HCT116 (cell line): ENCODE data around the gene RUNX1. TPM values are rescaled to one million over a fixed set of nuclear protein-coding genes. Genes with fewer than 3 reads are reported as not detected.

ENCODE experiments used
- ATAC-seq: fragments of 200-7000 bp; cut with Tn5 transposase; 2 replicates; pipeline ENCODE4 v1.9.1; 2020; ENCODE audit warnings: mild to moderate bottlenecking, moderate library complexity
- BruUV-seq: library from RNA; stranded (reverse); fragments of 400-500 nt; replicated peaks from 2 replicates; lab custom pipeline; 2021; lab: Mats Ljungman, UMichigan
- CTCF ChIA-PET: fragments of 300-600 bp; sonication (Branson Sonifier 250); formaldehyde crosslinking; loops from one replicate; lab custom pipeline; 2021; ENCODE audit warnings: antibody characterized with exemption; lab: Charles Lee
- POLR2A ChIA-PET: fragments of 300-600, 350-600 bp; sonication (Branson Sonifier 250); formaldehyde crosslinking; loops from one replicate; lab custom pipeline; 2021; ENCODE audit warnings: antibody characterized with exemption; lab: Charles Lee
- RAD21 ChIA-PET, 2 experiments: fragments of 300-600 bp; sonication (Branson Sonifier 250); formaldehyde crosslinking; loops; one replicate each; lab custom pipeline; 2023; ENCODE audit warnings: low total read pairs in 2 of 2; ENCODE audit not compliant: uncharacterized antibody in 2 of 2, unreplicated experiment in 2 of 2, low non-redundant PET in 1 of 2; lab: Charles Lee
- DNase-seq: peaks from one replicate; pipeline ENCODE4 v3.0.0-alpha.2; 2010; ENCODE audit warnings: low read depth, low spot score
- H2AFZ ChIP-seq: fragments of 200-600 bp; shearing (Covaris generic), sonication (generic); 2 replicates; pipeline ENCODE4 v1.6.1; 2017; ENCODE audit warnings: low read depth, mixed run types, mixed read lengths, antibody characterized with exemption, low read length; ENCODE audit not compliant: poor library complexity, severe bottlenecking
- H3K27ac ChIP-seq: 2 replicates; pipeline ENCODE4 v1.5.1; 2012; ENCODE audit warnings: low read depth, low read length
- H3K27me3 ChIP-seq: fragments of 200-600 bp; sonication (generic); 2 replicates; pipeline ENCODE4 v1.6.1; 2016; ENCODE audit warnings: mixed run types, low read length, mixed read lengths; ENCODE audit not compliant: insufficient read depth
- H3K36me3 ChIP-seq, 2 experiments: fragments of 200-500 bp in 1 of 2; fragments of 200-600 bp in 1 of 2; sonication (Bioruptor generic) in 1 of 2; sonication (generic) in 1 of 2; 2 replicates each; pipeline versions ENCODE4 v1.5.1 to v1.6.1; 2014 to 2016; ENCODE audit warnings: low read length in 2 of 2, inconsistent platforms in 1 of 2, mixed read lengths in 1 of 2, mixed run types in 1 of 2; ENCODE audit not compliant: insufficient read depth in 2 of 2, control insufficient read depth in 1 of 2
- H3K4me1 ChIP-seq, 2 experiments: fragments of 200-600 bp in 1 of 2; sonication (generic) in 1 of 2; 2 replicates each; pipeline versions ENCODE4 v1.5.1 to v1.6.1; 2012 to 2017; ENCODE audit warnings: low read length in 2 of 2, inconsistent platforms in 1 of 2, mild to moderate bottlenecking in 1 of 2, mixed read lengths in 1 of 2, mixed run types in 1 of 2, moderate library complexity in 1 of 2; ENCODE audit not compliant: insufficient read depth in 2 of 2, control insufficient read depth in 1 of 2
- H3K4me2 ChIP-seq: fragments of 200-600 bp; sonication (generic); 2 replicates; pipeline ENCODE4 v1.6.1; 2017; ENCODE audit warnings: mixed run types, low read length, mixed read lengths
- H3K4me3 ChIP-seq, 2 experiments: fragments of 200-600 bp in 1 of 2; sonication (generic) in 1 of 2; replicated peaks in 1 of 2; 2 replicates each; pipeline ENCODE4 v1.5.1; 2011 to 2016; ENCODE audit warnings: low read length in 2 of 2, control low read depth in 1 of 2, low read depth in 1 of 2, mild to moderate bottlenecking in 1 of 2, mixed read lengths in 1 of 2, mixed run types in 1 of 2
- H3K79me2 ChIP-seq: fragments of 200-600 bp; sonication (generic); 2 replicates; pipeline ENCODE4 v1.6.1; 2017; ENCODE audit warnings: mild to moderate bottlenecking, mixed run types, low read length, moderate library complexity, mixed read lengths; ENCODE audit not compliant: insufficient read depth
- H3K9ac ChIP-seq: fragments of 200-600 bp; sonication (generic); 2 replicates; pipeline ENCODE4 v1.6.1; 2016; ENCODE audit warnings: low read length, mixed read lengths
- H3K9me2 ChIP-seq: fragments of 200-600 bp; sonication (generic), shearing (Covaris generic); 2 replicates; pipeline ENCODE4 v1.6.1; 2017; ENCODE audit warnings: mixed run types, mild to moderate bottlenecking, moderate library complexity; ENCODE audit not compliant: insufficient read depth
- H3K9me3 ChIP-seq, 2 experiments: fragments of 200-500 bp in 1 of 2; fragments of 200-600 bp in 1 of 2; sonication (Bioruptor generic) in 1 of 2; sonication (generic) in 1 of 2; 2 replicates each; pipeline ENCODE4 v1.6.1; 2014 to 2017; ENCODE audit warnings: low read length in 2 of 2, mixed read lengths in 2 of 2, inconsistent platforms in 1 of 2, low read depth in 1 of 2, mild to moderate bottlenecking in 1 of 2, mixed run types in 1 of 2, moderate library complexity in 1 of 2; ENCODE audit not compliant: control insufficient read depth in 1 of 2, insufficient read depth in 1 of 2
- H4K20me1 ChIP-seq: fragments of 200-600 bp; sonication (generic), shearing (Covaris generic); 2 replicates; pipeline ENCODE4 v1.6.1; 2017; ENCODE audit warnings: mixed run types, mild to moderate bottlenecking, moderate library complexity; ENCODE audit not compliant: insufficient read depth
- ATF3 ChIP-seq: IDR thresholded peaks from 2 replicates; pipeline ENCODE4 v1.6.1; 2012
- CBX3 ChIP-seq: IDR thresholded peaks from 2 replicates; pipeline ENCODE4 v1.6.1; 2012; ENCODE audit warnings: low read depth
- EGR1 ChIP-seq: IDR thresholded peaks from 2 replicates; pipeline ENCODE4 v1.6.1; 2012; ENCODE audit warnings: low read depth
- EZH2phosphoT487 ChIP-seq: fragments of 200-600 bp; IDR thresholded peaks from 2 replicates; pipeline ENCODE4 v1.6.1; 2018; ENCODE audit warnings: antibody characterized with exemption, borderline replicate concordance
- JUND ChIP-seq: IDR thresholded peaks from 2 replicates; pipeline ENCODE4 v1.6.1; 2012
- TCF7L2 ChIP-seq: IDR thresholded peaks from 2 replicates; pipeline ENCODE4 v1.7.0; 2011; ENCODE audit warnings: borderline replicate concordance, inconsistent platforms; ENCODE audit not compliant: insufficient read depth, insufficient read length; ENCODE audit errors: extremely low read depth
- ZBTB33 ChIP-seq: IDR thresholded peaks from 2 replicates; pipeline ENCODE4 v1.6.1; 2011; ENCODE audit warnings: mild to moderate bottlenecking, low read length, moderate library complexity; ENCODE audit not compliant: insufficient replicate concordance; ENCODE audit errors: extremely low read depth
- intact Hi-C: fragments of 100-400 bp; cut with micrococcal nuclease; formaldehyde crosslinking; loops from 2 replicates; pipeline ENCODE4 v1.10.0; 2022
- total RNA-seq: library from RNA; stranded (reverse); gene quantifications from one replicate; pipeline ENCODE4 v1.2.1, GENCODE V29; 2021; ENCODE audit not compliant: unreplicated experiment

The RUNX1 gene
- total RNA-seq, 1 experiment from 2014 or later, result 33.5 TPM

GRCh38 chr21:34949030-34949429, 100.1 kb downstream of the RUNX1 start (continued):
- TF ChIP-seq ZBTB33 (no peak), TCF7L2 (no peak), CBX3 (no peak)

GRCh38 chr21:34948157-34948556, 100.9 kb downstream of the RUNX1 start:
- TF ChIP-seq EGR1, result no peak
- TF ChIP-seq JUND, result no peak
- no peak for TF ChIP-seq ATF3
- no peak for TF ChIP-seq EZH2phosphoT487
- H3K27me3 ChIP-seq, result no peaks in the 10 kb centered on the region
- no peak overlapping the region for H3K4me2 ChIP-seq
- H3K36me3 ChIP-seq, result no peaks in the 10 kb centered on the region
- H4K20me1 ChIP-seq, result no peaks in the 10 kb centered on the region
- no TSS peak for BruUV-seq
- DNase-seq (no peak), ATAC-seq (no peak)
- no peak overlapping the region for H3K4me3 ChIP-seq
- CTCF ChIA-PET, result no interaction called here
- POLR2A ChIA-PET, result no interaction called here
- no peak overlapping the region for H2AFZ ChIP-seq
- no peaks in the 10 kb centered on the region for H3K9me3 ChIP-seq
- RAD21 ChIA-PET, result no interaction called here
- no peaks in the 10 kb centered on the region for H3K9me2 ChIP-seq
- H3K79me2 ChIP-seq, result no peaks in the 10 kb centered on the region
- H3K9ac ChIP-seq, result no peak overlapping the region
- H3K4me1 ChIP-seq, result no peaks in the 10 kb centered on the region
- no peak overlapping the region for H3K27ac ChIP-seq
- intact Hi-C loops, result no loop called here
